GM18519 (cell line): ENCODE results near the gene PRR16.

Experiments used
- ATAC-seq: cut with Tn5 transposase; IDR thresholded peaks from one replicate; pipeline ENCODE4 v1.9.1; 2021; ENCODE audit warnings: mild to moderate bottlenecking, moderate library complexity; ENCODE audit not compliant: unreplicated experiment, low FRiP score

Gene PRR16

DNA sequence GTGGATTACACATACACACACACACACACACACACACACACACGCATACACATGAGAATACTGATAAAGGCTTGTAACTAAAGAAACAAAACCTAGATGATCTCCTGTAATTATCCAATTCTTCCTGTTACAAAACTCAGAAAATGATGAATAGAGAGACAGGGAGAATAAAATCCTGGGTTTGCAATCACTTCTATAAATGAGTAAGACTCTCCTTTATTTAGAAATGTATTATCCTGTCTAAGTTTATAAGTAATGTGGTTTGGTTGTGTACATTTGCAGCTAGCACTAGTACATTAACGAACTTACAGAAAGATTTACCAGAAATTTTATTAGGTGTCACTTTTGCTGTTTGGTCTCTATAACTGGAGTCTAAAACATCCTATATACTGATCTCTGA is 2.8 kb upstream of the PRR16 start:
- ATAC-seq: no peak

DNA sequence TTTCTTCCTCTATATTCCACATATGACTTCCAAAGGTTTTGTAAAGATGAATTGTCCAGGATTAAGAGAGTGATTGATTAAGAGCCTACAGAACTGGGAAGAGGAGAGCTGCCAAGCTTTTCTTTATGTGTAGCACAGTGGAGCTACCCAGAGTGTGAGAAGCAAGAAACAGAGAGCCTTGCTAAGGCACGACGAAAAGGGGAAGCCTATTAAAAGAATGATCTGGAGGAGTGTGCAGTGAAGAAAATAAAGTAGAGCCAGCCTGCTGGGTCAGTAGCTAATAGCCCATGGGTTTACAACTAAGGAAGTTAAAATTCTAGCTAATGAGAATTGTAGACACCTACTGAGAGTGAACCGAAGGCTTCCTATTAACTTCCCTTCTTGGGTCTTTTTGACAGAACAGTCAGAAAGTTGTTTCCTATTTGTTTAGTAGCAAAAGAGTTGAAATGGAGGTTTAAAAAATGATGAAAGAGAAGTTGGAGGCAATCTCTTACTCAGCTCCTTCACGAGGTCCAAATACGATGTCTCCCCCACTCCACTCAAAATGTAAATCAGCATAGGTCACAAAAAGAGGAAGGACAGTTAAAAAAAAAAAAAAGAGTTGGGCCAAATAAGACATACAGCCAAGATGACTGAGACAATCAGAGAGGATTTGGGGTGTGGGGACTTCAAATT is 957 bp upstream of the PRR16 start:
- ATAC-seq: no peak

DNA sequence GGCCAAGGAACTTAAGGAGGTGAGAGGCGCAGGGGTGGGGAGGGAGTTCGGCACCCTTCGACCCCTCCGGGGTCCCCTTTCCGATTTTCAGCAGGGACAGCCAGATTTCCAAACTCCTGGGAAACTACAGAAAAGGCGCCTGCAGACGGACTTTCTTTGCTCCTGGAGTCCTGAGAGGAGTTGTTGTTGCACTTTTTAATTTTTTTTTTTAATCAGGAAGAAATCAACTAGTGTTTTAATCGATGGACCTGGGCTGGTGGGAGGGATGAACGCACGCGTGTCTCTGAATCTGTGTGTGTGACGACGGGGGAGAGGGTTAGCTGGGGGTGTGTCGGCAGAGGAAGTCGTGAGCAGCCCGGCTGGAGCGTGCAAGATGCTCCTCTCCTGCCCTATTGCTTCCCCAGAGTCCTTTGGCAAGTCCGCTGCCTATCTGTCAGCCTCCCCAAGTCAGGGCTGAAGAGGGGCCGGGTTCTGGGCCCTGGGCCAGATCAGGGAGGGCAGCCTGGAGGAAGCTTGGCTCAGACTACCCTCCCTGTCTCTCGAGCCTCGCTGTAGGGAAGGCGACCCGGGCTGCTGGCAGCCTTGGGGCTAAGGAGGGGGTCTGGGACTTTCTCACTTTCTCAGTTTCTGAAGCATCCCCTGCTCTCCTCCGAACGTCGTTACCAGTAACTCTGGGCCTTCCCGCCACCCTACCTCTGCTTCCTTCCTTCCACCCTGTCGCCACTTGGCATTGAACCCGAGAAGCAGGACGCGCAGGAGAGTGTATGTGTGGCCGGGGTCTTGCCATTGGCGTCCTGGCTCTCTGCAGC is 731 bp downstream of the PRR16 start:
- no peak for ATAC-seq

DNA sequence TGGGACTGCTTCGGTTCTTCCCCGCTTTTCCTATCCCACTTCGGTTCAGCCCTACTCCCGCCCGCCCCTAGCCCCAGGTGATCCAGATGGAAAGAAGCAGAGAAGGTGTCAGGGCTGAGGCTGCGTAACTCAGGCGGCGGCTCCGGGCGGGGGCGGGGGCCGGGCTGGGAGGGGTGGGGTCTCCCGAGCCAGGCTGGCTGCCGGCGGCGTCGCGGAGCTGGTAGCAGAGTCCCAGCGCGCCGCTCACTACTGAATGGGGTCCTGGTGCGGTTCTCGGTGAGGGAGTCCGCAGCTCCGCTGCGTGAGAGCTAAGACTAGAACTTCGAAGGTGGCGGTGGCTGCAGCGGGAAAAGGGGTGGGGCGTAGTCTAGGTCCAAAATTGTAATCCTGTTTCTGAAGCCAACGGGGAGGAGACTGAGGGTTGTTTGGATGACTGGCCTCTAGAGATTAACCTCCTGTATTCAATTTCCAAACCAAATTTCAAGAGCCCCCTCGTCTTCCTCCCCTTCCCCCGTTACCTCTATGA is 1.4 kb downstream of the PRR16 start:
- no peak for ATAC-seq

DNA sequence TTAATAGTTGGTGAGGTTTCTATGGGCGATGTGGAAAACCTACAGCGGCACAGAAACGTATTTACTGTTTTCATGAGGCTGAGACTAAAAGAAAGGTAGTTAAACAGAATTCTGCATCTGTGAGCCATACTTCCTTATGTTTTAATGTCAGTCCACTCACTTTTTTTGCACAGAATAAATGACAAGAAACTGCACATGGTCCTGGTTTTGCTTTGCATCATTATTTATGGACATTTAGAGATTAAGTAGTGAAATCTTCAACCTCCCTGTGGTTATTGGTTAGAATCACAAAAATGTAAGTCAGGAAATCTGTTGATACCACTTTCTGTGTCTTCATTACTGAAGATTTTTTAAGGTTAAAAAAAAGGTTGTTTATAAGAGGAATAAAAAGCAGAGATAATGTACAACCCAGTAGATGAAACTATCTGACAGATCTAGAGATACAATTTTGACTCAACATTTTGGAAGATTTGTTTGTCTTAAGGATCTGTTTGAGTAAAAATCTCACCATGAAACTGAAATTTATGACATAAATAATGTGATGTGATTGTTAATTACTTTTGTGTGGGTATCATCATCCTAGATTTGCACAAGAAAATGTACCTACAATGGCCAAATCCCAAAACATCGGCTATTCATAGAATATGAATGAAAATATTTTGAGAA is 2.4 kb downstream of the PRR16 start:
- ATAC-seq: no peak

DNA sequence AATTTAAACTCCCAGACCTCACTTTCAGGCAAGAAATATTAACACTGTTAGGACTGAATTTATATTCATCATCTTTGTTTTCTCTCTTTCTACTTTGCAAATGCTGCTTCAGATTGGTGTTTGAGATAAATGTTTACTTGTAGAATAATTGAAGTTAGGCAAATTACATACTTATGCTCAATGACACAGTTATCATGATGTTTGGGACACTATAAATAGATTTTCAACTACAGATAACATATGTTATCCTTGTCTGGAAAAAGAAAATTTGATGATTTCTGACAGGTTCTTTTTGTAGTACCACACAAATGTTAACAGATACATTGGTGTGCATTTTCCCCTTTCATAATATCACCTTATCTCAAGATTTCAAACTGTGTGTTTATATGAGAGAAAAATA is 7.9 kb downstream of the PRR16 start:
- ATAC-seq: no peak

DNA sequence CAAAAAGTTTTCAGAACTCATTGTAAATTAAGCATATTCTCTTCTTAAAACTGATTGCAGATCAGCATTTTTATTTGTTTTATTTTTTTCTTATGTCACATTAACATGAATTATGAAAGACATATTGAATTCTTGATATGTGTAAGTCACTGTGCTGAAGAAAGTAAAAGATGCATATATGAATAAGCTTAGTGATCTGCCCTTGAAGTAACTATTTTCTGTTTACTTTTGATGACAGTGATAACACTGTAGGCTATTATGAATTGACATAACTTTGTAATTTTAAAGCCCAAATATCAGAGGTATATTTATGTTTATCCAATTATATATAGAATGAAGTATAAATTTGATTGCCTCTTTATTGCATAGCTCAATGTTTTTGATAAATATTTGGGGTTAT is 8.8 kb downstream of the PRR16 start:
- no peak for ATAC-seq

DNA sequence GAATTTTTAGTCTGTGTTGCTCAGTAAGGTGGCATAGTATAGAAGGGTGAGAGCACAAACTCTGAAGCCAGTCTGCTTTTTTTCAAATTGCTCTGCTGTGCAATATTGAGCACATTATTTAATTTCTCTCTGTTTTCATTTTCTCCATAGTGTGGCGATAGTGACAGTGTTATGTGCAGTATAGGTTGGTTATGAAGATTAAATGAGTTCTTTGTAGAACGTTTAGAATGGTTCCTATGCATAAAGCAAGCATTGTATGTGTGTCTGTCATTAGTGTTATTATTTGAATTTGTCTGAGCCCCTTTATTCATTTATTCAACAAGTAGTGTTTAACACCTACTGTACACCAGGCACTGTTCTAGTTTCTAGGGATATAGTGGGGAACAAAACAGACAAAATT is 9.2 kb downstream of the PRR16 start:
- no peak for ATAC-seq

DNA sequence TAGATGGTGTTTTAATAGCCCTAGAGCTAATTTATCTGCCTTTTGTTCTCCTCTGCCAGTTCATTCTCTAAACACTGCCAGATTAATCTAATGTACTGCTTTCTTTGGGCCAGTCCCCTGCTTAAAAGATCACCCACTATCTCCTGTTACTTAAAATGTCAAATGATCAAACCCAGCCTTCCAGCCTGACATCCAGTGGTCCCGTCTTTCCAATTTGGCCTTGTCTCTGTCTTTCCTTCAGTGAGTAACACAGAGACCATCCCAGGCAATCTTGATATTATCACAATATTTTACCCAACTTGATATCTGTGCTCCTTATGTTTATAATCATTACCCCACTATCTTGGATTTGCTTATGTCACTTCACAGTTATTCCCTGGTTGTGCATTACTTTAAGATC is 12.0 kb downstream of the PRR16 start:
- ATAC-seq: no peak

DNA sequence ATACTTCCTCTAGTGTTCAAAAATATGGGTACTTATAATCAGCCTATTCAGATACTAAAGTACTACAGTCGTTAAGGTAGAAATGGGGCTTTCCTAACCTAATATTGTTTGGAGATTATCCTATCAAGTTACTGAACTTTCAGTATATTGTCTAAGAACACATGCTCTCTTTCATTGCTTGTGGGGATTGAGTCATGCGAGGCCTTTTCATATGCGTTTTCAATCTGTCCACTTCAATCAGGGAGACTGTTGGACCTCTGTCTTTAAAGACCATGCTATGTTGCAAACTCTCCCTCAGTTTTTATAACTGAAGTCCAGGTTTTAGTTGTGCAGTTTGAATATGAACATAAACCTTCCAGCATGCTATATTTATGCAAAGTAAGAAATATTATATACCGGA is 15.0 kb downstream of the PRR16 start:
- ATAC-seq: no peak

DNA sequence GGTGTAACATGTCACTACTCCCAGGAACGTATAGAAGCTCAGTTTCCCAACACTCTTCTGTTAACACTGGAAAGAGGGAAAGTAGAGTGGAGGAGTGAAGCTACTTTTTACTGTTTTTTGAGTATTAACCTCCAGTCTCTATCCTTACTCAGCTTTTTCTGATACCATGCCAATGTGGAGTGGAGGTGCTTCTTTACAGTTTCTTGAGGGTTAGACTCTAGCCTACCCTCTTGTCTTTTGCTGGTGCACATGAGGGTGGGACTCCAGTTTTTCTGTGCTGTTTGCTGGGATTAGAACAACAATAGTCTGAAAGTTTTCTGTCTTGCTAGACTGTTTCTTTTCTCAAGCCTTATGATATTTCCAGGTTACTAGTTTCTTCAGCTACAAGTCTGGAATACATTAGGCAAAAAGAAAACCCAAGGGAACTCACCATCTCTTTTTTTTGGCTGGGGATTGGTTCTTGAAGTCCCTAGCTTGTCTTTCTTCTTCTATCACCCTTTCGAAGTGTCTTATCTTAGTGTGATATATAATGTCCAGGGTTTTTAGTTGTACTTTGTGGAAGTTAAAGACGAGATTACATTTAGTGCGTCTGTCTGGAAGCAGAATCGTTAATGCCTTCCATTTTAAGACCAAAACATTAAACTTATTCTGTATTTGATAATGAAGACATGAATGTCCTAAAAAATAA is 35.9 kb downstream of the PRR16 start:
- no peak for ATAC-seq

DNA sequence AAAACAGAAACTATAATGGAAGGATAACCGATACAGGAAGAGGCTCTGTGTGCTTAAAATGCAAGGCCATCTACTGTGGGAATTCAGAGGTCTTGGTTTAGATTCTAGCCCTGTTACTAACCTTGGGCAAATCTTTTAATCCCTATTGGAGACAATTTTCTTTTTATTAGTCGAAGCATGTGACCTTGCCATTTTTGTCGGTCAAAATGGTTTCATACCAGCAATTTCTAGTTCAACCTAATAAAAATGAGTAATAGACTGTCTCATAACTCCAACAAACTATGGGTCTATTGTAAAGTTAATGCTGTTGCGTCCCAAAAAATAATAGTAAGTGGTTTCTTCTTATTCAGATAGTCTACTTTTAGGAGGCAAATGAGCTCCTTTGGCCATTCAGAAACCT is 38.4 kb downstream of the PRR16 start:
- no peak for ATAC-seq

DNA sequence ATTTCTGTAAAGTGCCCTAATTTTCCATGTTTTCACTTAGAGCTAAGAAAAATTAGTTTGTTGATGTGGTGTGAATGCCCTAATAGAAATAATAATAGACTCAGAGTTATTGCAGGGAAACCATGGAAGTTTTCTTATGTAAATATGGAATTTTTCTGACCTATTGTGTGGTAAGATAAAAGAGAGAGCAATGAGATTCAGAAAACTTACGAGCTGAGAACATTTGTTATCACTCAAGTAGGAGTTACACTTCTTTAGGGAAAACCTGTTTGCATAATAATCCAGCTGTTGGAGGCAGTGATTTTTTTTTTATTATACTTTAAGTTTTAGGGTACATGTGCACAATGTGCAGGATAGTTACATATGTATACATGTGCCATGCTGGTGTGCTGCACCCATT is 39.2 kb downstream of the PRR16 start:
- ATAC-seq: no peak

DNA sequence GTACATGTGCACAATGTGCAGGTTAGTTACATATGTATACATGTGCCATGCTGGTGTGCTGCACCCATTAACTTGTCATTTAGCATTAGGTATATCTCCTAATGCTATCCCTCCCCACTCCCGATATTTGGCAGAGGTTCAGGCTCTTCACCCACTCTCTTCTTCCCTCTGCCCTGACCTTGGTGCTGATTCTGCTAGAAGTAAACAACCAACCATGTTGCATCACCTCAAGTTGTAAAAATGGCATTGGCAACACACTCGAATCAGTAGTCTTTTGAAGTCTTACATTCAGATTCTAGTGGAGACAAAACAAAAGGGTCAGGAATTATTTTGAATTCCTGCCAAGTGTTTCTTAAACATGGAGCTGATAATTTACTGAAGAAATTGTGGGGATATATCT is 40.0 kb downstream of the PRR16 start:
- ATAC-seq: no peak

DNA sequence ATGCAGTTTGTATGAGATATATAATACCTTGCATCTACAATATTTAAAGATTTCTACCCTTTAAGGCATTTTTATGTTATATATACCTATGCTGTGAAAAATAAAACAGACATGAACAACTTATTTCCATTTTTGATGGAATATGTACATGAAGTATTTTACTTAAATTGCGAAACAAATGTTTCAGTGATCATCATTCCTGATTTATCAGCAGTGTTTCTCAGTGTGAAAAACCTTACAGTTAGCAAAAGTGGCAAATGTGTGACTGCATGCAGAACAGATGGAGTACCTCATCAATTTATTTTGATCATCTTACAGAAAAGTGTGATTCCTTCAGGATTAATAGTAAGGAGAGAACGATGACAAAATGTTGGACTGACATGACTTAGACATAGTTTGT is 43.1 kb downstream of the PRR16 start:
- ATAC-seq: no peak

DNA sequence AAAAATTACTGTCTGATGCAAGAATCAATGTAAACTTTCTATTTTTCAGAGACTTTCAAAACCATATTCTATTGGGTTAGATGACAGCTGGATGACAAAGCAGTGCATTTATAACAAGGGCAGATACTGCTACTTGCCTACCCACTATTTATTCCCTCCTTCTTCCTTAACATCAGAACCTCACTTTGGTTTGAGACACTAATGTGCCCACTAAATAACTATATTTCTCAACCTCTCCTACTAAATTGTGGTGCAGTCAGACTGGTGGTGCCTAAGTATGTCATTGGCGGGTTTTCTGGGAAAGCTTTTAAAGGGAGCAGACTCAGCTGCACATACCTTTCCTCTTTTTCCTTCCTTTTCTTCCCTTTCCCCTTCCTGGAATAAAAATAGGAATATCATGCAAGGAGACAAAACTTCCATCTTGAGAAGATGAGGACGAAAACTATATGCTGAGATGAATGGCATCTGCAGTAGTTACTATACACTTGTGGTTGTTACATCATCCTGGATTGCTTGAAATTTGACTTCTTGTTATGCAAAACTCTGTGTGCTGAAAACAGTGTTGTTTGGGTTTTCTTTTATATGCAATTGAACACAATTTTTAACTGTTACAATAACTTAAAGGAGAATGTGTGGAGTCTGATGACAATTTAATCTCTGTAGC is 43.8 kb downstream of the PRR16 start:
- ATAC-seq: no peak

DNA sequence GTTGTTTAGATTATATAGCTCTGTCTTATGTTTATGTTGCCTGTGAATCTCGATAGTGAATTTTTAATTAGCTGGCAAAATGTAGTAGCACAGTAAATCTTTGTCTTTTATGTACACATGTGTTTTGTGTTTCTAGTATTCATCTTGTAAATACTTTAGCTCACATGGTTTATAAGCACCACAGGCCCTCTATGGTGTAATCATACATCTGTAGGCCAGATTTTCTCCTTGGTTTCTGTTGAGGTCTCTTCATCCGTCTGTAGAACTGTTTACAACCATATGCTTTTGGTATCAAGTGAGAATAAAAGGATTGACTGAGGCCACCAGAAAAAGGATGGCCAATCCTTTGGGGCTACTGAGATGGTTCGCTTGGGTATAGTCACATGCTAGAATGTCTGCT is 45.0 kb downstream of the PRR16 start:
- no peak for ATAC-seq

DNA sequence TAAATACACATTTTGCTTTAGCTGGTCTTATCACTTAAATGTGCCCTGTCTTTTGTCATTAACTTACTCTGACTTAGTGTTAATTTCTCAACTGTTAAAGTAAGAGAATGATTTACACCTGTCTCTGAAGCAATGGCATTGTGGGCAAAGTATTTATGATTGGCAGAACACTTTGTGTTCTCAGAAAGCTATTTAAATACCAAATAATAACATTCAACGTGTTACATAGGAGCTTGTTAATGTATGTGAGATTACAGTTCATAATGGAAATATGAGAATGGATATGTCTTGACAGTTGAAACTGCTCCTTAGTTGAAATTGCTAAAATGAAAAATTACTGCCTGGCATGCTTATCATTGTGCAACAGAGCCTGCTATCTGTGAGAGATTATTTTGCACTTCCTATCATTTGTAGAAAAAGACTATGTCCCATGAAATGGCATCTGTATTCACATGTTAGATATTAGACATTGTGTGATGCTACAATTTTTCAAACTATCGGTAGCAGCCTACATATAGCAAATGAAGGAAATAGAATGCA is 46.1 kb downstream of the PRR16 start:
- no peak for ATAC-seq

DNA sequence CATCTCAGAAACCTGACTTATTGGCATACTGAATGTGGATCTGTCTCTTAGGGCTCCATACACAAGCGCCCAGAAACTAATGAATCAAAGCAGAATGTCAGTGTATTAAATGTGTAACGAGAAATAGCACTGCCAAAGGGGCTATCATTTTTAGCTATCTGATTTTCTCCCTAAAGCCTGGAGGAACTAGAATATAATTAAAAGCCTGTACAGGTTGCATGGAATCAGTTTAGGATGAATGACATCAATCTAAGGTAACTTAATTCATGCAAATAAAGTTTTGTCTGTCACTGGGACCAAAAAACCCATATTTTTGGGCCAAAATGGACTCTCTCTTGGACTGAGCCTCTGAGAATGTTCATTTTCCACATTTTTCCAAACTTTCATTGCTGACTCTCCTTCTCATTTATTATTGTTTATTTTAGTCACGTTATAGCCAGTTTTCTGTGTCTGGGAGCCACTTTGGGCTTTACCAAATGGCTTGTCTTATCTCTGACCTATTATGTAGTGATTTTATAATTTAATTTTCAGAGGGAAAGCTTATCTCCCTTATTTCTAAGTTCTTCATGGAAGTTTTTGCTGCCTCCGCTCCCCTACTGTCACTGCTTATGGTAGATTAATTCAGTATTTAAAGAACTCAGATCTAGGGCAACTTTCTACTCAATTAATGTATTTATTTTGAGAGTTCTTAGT is 47.0 kb downstream of the PRR16 start:
- ATAC-seq: no peak

DNA sequence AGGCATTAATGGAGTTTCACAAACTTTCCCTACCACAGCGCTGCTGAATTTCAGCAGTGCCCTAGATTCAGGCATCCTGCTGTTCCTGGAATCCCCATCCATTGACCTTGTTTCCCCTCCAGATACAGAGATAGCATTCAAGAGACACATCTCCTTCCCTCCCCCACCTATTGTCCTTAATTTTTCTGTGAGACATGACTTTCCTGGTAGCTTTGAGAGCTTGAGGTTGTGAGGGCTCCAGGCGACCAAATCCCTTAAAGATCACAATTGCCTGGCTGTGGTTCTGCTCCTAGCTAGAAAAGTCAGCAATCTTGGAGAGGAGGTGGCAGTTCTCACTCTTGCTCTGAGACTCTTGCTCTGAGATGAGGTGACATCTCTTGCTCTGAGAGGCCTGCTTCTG is 48.0 kb downstream of the PRR16 start:
- ATAC-seq: no peak
